Measurements from ENCODE around the gene MYH10. TPM values are rescaled to one million over a fixed set of nuclear protein-coding genes. Genes with fewer than 3 reads are reported as not detected.
A peak's percentile ranks its signal among the peaks of the same experiment; 100 is the strongest.

The MYH10 gene
- polyA plus RNA-seq, 1 donor, result 56.8 TPM

- no peak for DNase-seq
Observed at GRCh38 chr17:8608001-8608400, 22.5 kb downstream of the MYH10 start.

- peak; percentile 19 for DNase-seq
Observed at GRCh38 chr17:8606401-8606800, 24.1 kb downstream of the MYH10 start.

GRCh38 chr17:8602679-8603078 lies 27.8 kb downstream of the MYH10 start:
- no peak for DNase-seq

- DNase-seq, result no peak
Observed at GRCh38 chr17:8599351-8600011, 31.0 kb downstream of the MYH10 start.

DNA sequence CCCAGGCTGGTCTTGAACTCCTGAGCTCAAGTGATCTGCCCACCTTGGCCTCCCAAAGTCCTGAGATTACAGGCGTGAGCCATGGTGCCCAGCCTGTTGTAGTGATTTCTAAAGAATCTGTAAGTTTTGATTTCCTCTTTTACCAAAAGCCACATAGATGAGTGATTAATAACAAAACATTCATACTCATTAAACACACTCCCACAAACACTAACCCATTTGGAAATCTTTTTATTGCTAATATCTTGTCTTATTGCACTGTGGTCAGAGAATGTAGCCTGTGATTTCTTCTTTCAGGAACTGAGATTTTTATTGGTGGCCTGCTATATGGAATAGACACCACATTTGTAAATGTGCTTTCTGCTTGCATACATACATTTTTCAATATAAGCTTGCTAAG lies 31.6 kb downstream of the MYH10 start:
- DNase-seq, result no peak

DNA sequence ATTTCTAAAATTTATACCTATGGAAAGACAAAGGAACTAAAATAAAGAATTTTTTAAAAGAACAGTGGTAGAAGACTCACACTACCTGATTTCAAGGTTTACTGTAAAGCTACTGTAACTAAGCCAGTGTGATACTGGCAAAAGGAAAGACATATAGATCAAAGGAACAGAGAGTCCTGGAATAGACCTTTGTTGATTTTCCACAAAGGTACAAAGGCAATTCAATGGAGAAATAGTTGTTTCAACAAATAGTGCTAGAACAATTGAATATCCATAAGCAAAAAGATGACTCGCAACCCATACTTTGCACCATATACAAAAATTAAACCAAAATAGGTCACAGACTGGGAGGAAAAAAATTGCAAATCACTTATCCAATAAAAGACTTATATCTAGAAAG lies 36.7 kb downstream of the MYH10 start:
- DNase-seq, result no peak

- DNase-seq, result no peak
Observed at GRCh38 chr17:8593276-8593675, 37.2 kb downstream of the MYH10 start.

GRCh38 chr17:8588877-8589554 lies 41.5 kb downstream of the MYH10 start:
- no peak for DNase-seq

DNA sequence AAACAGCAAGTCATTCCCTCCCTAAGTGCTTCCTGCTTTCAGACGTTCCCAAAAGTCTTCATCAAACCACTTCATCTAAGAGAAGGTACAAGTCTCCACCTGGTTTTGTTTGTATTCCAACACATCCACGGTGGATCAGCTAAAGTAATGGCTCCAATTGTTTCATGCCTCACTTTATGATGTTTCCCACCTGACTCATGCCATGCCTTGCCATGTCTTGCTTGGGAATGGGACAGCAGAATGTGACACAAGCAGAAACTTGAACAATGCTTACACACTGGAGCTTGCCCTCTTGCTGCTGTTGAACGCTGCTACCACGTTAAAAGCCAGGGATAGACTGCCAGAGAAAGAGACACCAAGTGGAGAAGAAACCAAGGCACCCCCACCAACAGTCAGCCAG lies 43.8 kb downstream of the MYH10 start:
- no peak for DNase-seq

GRCh38 chr17:8585911-8586310 lies 44.6 kb downstream of the MYH10 start:
- DNase-seq, result no peak

DNA sequence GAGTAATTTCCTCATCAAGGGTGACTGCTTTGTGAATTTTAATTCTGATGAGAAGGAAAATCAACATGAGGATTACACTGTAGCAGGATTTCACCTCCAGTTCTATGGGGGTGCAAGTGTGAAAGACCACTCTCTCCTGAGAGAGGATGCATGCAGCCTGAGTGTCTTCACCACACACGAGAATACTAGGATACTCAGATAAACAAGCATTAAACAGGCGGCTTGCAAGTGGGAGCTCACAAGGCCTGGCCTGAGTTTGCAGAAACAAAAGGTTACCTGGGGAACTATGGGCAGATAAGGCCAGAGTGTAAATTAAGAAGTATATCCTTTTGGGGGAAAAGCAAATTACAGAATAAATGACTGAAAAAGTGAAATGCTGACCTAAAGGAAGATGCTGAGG lies 46.6 kb downstream of the MYH10 start:
- no peak for DNase-seq

- no peak for DNase-seq
Observed at GRCh38 chr17:8580952-8581658, 49.4 kb downstream of the MYH10 start.

- no peak for DNase-seq
Observed at GRCh38 chr17:8577868-8578267, 52.7 kb downstream of the MYH10 start.

- no peak for DNase-seq
Observed at GRCh38 chr17:8576559-8577294, 53.8 kb downstream of the MYH10 start.

DNA sequence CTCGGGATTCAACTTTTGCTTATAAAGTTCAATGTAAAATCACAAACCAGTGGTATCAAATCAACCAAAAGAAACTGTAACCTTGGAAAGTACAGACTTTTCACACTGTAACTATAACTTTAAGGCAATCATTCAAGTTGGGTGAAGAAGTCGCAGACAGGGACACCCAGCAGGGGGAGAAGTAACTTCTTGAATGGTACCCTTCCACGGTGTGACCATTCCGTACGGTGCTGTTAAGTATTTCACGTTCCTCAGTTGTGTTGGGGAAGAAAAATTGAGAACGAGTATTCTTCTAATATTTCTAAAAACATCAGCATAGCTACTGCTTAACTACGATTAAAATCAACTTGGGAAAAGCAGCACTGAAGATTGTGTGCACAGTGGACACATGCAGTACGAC lies 55.8 kb downstream of the MYH10 start:
- DNase-seq, result no peak

GRCh38 chr17:8572764-8573163 lies 57.8 kb downstream of the MYH10 start:
- DNase-seq, result no peak

- DNase-seq, result no peak
Observed at GRCh38 chr17:8563981-8564602, 66.4 kb downstream of the MYH10 start.

DNA sequence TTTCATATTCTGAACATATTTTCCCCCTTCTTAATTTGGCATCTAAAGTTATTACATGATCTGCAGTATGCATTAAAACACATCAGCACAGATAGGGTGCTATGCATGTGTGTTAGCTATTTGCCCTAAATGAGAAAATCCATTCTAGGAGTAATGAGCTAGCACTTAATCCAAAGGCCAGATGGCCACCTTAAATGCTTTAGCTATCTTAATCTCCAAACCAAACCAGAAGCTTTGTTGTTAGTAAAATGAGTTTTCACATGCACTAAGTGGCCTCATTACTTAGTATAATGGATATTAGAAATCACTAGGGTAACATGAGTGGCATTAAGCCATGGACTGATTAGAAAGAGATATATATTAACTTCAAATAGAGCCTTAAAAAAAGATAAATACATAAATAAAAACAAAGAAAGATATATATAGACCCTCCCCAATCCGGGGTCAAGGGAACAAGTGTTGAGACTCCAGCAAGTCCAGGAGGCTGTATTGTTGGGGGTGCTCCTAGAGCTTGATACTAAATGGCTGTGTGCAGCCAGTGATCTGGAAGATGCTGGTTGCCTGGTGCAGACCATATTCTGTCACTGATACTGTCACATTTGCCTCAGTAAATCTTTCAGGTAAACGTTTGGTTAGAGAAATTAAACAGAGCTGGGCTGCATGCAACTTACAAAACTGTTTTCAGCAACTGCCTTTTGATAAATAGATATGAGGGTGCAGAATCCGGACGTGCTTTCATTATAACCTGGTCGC lies 67.3 kb downstream of the MYH10 start:
- DNase-seq, result no peak

DNA sequence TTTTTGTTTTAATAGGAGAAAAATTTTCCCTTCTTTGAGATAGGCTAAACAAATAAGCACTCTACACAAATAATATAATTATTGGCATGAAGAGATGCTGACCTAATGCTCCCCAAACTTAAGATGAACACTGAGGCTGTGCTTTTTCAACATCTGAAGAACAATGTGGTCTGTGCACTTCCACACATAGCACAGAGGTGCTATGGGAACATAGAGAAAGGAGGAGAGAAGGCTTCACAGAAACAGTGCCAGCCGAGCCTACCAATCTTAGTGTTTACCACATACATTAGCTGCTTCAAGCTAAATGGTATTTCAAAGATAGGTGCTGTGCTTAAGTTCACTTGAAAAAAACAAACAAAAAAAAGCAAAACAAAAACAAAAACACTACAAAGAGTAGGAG lies 72.4 kb downstream of the MYH10 start:
- DNase-seq, result no peak

DNA sequence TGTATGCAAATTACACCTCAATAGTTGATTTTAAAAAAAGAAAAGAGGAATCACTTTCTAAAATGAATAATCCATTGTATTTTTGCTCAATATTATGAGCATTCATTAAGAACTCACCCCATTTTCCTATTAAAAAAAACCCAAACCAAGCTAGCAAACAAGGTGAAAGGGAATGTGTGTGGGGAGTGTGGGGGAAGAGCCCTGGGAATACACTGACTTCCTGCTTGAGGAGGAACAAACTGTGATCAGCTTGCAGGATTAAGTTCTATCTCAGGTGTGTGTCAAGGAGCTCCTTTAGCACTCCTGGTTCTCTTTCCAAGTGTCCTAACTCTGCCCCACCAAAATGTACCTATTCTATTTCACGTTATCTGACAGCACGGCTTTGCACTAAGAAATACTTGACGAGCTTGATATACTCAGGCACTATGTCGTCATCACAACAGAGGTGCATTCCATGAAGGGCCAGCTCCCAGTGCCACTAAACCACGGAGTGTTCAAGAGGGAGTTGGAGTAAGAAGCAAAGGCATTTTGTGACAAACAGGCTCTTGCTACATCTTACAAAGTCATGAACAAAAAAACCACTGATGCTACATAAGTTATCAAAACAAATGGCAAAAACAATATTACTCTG lies 73.2 kb downstream of the MYH10 start:
- no peak for DNase-seq

DNA sequence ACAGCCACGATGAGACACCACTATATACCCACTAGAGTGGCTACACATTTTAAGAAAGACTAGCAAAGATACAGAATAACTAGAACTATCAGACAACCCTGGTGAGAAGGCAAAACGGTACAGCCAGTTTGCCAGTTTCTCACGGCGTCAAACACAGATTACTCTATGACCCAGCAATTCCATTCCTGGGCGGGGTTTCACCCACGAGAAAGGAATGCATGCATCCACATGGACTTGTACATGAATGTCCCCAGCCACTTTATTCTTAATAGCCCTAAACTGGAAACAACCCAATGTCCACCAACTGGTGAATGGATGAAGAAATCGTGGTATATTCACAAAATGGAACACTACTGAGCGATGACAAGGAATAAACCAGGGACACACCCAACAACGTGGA lies 74.5 kb downstream of the MYH10 start:
- no peak for DNase-seq

DNA sequence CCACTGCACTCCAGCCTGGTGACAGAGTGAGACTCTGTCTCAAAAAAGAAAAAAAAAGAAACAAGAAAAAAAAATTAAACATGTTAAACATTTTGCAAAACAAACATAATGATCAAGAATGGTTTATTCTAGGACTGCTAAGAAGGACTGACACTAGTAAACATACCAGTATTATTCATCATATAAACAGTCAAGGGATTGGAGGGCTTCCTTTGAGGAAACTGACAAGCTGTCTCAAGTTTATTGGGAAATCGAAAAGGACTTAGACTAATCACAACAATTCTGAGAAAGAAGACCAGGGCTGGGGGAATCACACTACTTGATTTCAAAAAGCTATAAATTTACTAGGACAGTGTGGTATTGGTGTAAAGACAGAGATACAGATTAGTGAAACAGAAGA lies 75.5 kb downstream of the MYH10 start:
- DNase-seq, result no peak
